HL-60 (cell line): ENCODE data around the gene NQO2.
"Not testable (repeated sequence)": the region's sequence is repeated elsewhere in the genome, so short reads cannot be mapped to it uniquely, and the experiment has no call there.

Experiments used
- GABPA ChIP-seq: IDR thresholded peaks from 2 replicates; pipeline ENCODE4 v1.6.1; 2012; ENCODE audit warnings: low read depth
- POLR2AphosphoS5 ChIP-seq: IDR thresholded peaks from 2 replicates; pipeline ENCODE4 v1.6.1; 2012; ENCODE audit warnings: low read depth
- TF ChIP-seq, protein P1 (sequence below): IDR thresholded peaks from one replicate; pipeline ENCODE4 v1.5.1; 2011; ENCODE audit warnings: low read length, control low read depth, inconsistent platforms; ENCODE audit not compliant: insufficient read depth
- TF ChIP-seq, protein P2 (sequence below): IDR thresholded peaks from 2 replicates; pipeline ENCODE4 v1.6.1; 2012; ENCODE audit warnings: low read depth; ENCODE audit not compliant: insufficient replicate concordance

DNA sequence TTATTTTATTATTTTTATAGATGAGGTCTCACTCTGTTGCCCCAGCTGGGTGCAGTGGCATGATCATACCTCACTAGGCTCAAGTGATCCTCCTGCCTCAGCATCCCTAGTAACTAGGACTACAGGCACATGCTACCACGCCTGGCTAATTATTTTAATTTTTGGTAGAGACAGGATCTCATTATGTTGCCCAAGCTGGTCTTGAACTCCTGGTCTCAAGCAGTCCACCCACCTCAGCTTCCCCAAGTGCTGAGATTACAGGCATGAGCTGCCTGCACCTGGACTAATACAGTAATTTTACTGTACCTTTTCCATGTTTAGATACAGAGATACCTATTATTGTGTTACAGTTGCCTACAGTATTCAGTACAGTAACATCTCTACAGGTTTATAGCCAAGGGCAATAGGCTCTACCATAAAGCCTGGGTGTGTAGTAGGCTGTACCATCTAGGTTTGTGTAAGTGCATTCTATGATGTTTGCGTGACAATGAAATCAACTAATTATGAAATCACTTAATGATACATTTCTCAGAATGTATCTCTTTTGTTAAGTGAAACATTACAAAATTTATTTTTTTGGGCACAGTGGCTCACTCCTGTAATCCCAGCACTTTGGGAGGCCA, 21.4 kb downstream of the NQO2 start:
- not testable (repeated sequence) for TF ChIP-seq GABPA, POLR2AphosphoS5
- TF ChIP-seq, protein P1, sequence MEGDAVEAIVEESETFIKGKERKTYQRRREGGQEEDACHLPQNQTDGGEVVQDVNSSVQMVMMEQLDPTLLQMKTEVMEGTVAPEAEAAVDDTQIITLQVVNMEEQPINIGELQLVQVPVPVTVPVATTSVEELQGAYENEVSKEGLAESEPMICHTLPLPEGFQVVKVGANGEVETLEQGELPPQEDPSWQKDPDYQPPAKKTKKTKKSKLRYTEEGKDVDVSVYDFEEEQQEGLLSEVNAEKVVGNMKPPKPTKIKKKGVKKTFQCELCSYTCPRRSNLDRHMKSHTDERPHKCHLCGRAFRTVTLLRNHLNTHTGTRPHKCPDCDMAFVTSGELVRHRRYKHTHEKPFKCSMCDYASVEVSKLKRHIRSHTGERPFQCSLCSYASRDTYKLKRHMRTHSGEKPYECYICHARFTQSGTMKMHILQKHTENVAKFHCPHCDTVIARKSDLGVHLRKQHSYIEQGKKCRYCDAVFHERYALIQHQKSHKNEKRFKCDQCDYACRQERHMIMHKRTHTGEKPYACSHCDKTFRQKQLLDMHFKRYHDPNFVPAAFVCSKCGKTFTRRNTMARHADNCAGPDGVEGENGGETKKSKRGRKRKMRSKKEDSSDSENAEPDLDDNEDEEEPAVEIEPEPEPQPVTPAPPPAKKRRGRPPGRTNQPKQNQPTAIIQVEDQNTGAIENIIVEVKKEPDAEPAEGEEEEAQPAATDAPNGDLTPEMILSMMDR, result not testable (repeated sequence)
- TF ChIP-seq, protein P2, sequence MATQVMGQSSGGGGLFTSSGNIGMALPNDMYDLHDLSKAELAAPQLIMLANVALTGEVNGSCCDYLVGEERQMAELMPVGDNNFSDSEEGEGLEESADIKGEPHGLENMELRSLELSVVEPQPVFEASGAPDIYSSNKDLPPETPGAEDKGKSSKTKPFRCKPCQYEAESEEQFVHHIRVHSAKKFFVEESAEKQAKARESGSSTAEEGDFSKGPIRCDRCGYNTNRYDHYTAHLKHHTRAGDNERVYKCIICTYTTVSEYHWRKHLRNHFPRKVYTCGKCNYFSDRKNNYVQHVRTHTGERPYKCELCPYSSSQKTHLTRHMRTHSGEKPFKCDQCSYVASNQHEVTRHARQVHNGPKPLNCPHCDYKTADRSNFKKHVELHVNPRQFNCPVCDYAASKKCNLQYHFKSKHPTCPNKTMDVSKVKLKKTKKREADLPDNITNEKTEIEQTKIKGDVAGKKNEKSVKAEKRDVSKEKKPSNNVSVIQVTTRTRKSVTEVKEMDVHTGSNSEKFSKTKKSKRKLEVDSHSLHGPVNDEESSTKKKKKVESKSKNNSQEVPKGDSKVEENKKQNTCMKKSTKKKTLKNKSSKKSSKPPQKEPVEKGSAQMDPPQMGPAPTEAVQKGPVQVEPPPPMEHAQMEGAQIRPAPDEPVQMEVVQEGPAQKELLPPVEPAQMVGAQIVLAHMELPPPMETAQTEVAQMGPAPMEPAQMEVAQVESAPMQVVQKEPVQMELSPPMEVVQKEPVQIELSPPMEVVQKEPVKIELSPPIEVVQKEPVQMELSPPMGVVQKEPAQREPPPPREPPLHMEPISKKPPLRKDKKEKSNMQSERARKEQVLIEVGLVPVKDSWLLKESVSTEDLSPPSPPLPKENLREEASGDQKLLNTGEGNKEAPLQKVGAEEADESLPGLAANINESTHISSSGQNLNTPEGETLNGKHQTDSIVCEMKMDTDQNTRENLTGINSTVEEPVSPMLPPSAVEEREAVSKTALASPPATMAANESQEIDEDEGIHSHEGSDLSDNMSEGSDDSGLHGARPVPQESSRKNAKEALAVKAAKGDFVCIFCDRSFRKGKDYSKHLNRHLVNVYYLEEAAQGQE, result not testable (repeated sequence)
